GM12874 (cell line): ENCODE results near the gene FKBP14.

ENCODE experiments used
- CTCF ChIP-seq: IDR thresholded peaks from 2 replicates; pipeline ENCODE4 v1.5.1; 2011; ENCODE audit warnings: low read depth, mild to moderate bottlenecking, control low read depth, low read length, moderate library complexity; ENCODE audit not compliant: insufficient read depth

FKBP14 gene

GRCh38 chr7:30020535-30020934, 6.0 kb downstream of the FKBP14 start:
- TF ChIP-seq CTCF = no peak

- no peak for TF ChIP-seq CTCF
Observed at GRCh38 chr7:30019960-30020359, 6.5 kb downstream of the FKBP14 start.

GRCh38 chr7:30019387-30019786, 7.1 kb downstream of the FKBP14 start:
- no peak for TF ChIP-seq CTCF

- TF ChIP-seq CTCF = no peak
Observed at GRCh38 chr7:30018451-30018850, 8.1 kb downstream of the FKBP14 start.

- no peak for TF ChIP-seq CTCF
Observed at GRCh38 chr7:30012757-30013156, 13.7 kb downstream of the FKBP14 start.

- TF ChIP-seq CTCF = no peak
Observed at GRCh38 chr7:30010021-30010420, 16.5 kb downstream of the FKBP14 start.

- TF ChIP-seq CTCF = no peak
Observed at GRCh38 chr7:30005464-30005863, 21.0 kb downstream of the FKBP14 start.

- no peak for TF ChIP-seq CTCF
Observed at GRCh38 chr7:30003098-30003497, 23.4 kb downstream of the FKBP14 start.
